ENCODE results near the gene MRC2. TPM values are rescaled to one million over a fixed set of nuclear protein-coding genes. Genes with fewer than 3 reads are reported as not detected.
A peak's percentile ranks its signal among the peaks of the same experiment; 100 is the strongest.
"Not testable (repeated sequence)": the region's sequence is repeated elsewhere in the genome, so short reads cannot be mapped to it uniquely, and the experiment has no call there.

Gene MRC2
- total and polyA plus RNA-seq, 5 experiments from 2014 or later: 0.74 to 11.0 (median 1.3) TPM

GRCh38 chr17:62596662-62597061 lies 30.8 kb upstream of the MRC2 start:
- no peak for ATAC-seq
- peaks cover 0 to 10% (median 2%) of the 10 kb centered on the region in 4 donors for H3K4me1 Mint-ChIP-seq

GRCh38 chr17:62597150-62597549 lies 30.3 kb upstream of the MRC2 start:
- POLR2A ChIA-PET: no interaction called here
- peaks cover 0 to 8% (median 0%) of the 10 kb centered on the region in 9 donors for H3K9me3 Mint-ChIP-seq
- H3K27me3 Mint-ChIP-seq: no peaks in the 10 kb centered on the region
- no peak overlapping the region for H3K4me3 Mint-ChIP-seq
- peaks cover 6 to 71% (median 42%) of the 10 kb centered on the region in 3 donors for H3K36me3 Mint-ChIP-seq
- DNase-seq (no peak), ATAC-seq (no peak)
- H3K27ac Mint-ChIP-seq: no peak overlapping the region
- peaks cover 0 to 10% (median 2%) of the 10 kb centered on the region in 4 donors for H3K4me1 Mint-ChIP-seq

More at GRCh38 chr17:62596662-62597061, 30.8 kb upstream of the MRC2 start:
- H3K9me3 Mint-ChIP-seq: peaks cover 0 to 8% (median 0%) of the 10 kb centered on the region in 9 donors
- no peak overlapping the region for H3K4me3 Mint-ChIP-seq
- no peaks in the 10 kb centered on the region for H3K27me3 Mint-ChIP-seq
- POLR2A ChIA-PET: no interaction called here
- no peak for DNase-seq
- peaks cover 6 to 71% (median 43%) of the 10 kb centered on the region in 3 donors for H3K36me3 Mint-ChIP-seq
- H3K27ac Mint-ChIP-seq: no peak overlapping the region

DNA sequence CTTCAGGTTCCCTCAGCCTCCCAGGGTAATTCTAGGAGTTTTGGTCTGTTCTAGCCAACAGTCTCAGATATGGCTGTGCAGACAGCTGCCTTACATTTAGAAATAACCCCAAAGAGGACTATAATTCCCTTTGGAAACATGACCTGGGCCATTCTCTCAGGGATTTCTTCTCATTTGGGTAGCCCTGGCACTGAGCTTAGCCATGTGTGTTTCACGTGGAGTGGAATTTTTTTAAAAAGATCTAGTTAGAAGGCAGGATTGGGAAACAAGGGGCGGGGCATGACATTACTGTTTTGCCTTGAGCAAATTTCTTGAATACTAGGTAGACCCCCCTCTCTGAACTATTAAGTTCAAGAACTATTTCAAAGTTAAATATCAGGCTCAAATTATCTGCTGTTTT lies 29.6 kb upstream of the MRC2 start:
- no peak for ATAC-seq
- Mint-ChIP-seq H3K36me3 (peaks cover 6 to 78% (median 36%) of the 10 kb centered on the region in 3 donors), H3K9me3 (peaks cover 0 to 8% (median 0%) of the 10 kb centered on the region in 9 donors), H3K4me3 (no peak overlapping the region), H3K27me3 (no peaks in the 10 kb centered on the region), H3K4me1 (peaks cover 0 to 10% (median 2%) of the 10 kb centered on the region in 4 donors), H3K27ac (peak overlapping the region in 1 of 10 donors; percentile 3)
- POLR2A ChIA-PET: no interaction called here
- DNase-seq: no peak

DNA sequence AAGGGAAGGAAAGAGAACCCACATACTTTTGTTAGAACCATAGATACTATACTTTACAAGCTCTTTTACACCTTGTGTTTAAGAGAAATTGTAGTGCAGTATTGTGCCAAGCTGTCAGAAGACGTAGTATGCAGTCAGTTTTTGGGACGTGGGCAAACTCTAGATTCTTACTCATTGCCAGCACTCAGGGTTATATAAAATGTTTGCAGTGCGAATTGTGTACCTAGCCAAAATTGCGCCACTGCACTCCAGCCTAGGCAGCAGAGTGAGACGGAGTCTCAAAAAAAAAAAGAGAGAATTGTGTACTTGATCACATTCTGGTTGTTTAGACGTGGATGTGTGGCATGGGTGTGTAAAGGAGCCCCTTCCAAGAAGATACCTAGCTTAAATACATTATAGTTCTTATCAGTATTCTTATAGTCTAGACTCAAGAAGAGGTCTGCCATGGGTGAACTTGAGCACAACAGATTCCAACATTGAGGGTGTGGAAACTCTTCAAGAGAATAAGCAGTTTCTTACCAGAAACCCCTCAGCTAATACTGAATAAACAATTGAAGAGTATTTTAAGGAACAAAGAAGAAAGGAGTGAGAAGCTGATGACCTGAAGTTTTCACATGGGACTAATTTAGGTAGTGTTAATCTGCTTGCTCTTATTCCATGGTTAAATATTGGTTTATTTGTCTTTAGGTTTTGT lies 27.4 kb upstream of the MRC2 start:
- no peak for ATAC-seq
- no peak for DNase-seq
- Mint-ChIP-seq H3K4me1 (peaks cover 0 to 10% (median 2%) of the 10 kb centered on the region in 4 donors), H3K27ac (peak overlapping the region in 3 of 10 donors; percentile 0 to 58 (median 34)), H3K4me3 (no peak overlapping the region), H3K36me3 (peaks cover 6 to 89% (median 27%) of the 10 kb centered on the region in 3 donors), H3K27me3 (no peaks in the 10 kb centered on the region), H3K9me3 (peaks cover 0 to 4% (median 0%) of the 10 kb centered on the region in 9 donors)
- POLR2A ChIA-PET: no interaction called here

- peaks cover 6 to 87% (median 25%) of the 10 kb centered on the region in 3 donors for H3K36me3 Mint-ChIP-seq
These were observed 26.7 kb upstream of the MRC2 start for GRCh38 chr17:62600805-62601204.

DNA sequence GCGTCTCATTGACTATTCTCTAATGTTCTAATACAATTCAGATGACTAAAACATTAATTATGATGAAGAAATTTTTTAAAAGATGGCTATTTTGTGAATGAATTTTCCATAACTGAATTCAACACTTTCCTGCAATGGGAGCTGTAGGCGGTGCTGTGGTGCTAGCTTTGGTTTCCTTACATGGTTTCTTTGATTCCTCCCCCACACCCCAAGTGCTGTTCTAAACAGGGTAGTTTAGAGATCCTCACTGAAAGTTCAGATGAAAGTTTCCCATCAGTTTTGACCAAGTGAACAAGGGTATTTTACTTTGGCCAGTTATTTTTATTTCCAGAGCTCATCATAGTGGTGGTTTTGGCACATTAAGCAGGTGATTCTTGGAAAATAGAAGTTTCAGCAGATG lies 26.0 kb upstream of the MRC2 start:
- no peak overlapping the region for H3K4me3 Mint-ChIP-seq
- no peaks in the 10 kb centered on the region for H3K27me3 Mint-ChIP-seq
- peaks cover 0 to 10% (median 2%) of the 10 kb centered on the region in 4 donors for H3K4me1 Mint-ChIP-seq
- ATAC-seq (no peak), DNase-seq (no peak)
- H3K36me3 Mint-ChIP-seq: peaks cover 6 to 86% (median 22%) of the 10 kb centered on the region in 3 donors
- peak overlapping the region in 2 of 10 donors; percentile 24 to 41 for H3K27ac Mint-ChIP-seq
- H3K9me3 Mint-ChIP-seq: peaks cover 0 to 4% (median 0%) of the 10 kb centered on the region in 9 donors
- POLR2A ChIA-PET: no interaction called here

More at GRCh38 chr17:62600805-62601204, 26.7 kb upstream of the MRC2 start:
- no peak overlapping the region for H3K4me3 Mint-ChIP-seq
- H3K27me3 Mint-ChIP-seq: no peaks in the 10 kb centered on the region
- H3K27ac Mint-ChIP-seq: peak overlapping the region in 2 of 10 donors; percentile 0 to 51
- DNase-seq (no peak), ATAC-seq (no peak)
- peaks cover 0 to 10% (median 2%) of the 10 kb centered on the region in 4 donors for H3K4me1 Mint-ChIP-seq
- H3K9me3 Mint-ChIP-seq: peaks cover 0 to 4% (median 0%) of the 10 kb centered on the region in 9 donors
- POLR2A ChIA-PET: no interaction called here

DNA sequence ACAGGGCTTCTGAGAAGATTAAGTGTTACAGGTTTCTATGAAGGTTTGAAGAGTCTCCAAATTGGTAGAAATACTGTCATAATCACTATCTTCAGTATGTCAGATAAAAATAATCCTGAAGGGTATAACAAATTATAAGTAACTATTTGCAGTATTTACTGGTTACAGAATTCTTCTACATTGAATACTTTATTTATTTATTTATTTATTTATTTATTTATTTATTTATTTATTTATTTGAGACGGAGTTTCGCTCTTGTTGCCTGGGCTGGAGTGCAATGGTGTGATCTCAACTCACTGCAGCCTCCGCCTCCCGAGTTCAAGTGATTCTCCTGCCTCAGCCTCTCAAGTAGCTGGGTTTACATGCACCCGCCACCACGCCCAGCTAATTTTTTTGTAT lies 23.7 kb upstream of the MRC2 start:
- Mint-ChIP-seq H3K36me3 (peaks cover 0 to 87% (median 18%) of the 10 kb centered on the region in 3 donors), H3K27ac (peak overlapping the region in 1 of 10 donors; percentile 13)
- POLR2A ChIA-PET, H3K4me1 Mint-ChIP-seq, H3K9me3 Mint-ChIP-seq, H3K4me3 Mint-ChIP-seq, ATAC-seq, H3K27me3 Mint-ChIP-seq, DNase-seq: not testable (repeated sequence)

- Mint-ChIP-seq H3K9me3 (no peaks in the 10 kb centered on the region), H3K36me3 (peaks cover 0 to 89% (median 21%) of the 10 kb centered on the region in 3 donors), H3K27ac (no peak overlapping the region), H3K4me1 (peaks cover 0 to 6% (median under 1%) of the 10 kb centered on the region in 4 donors), H3K27me3 (no peaks in the 10 kb centered on the region), H3K4me3 (no peak overlapping the region)
- POLR2A ChIA-PET: no interaction called here
- ATAC-seq (no peak), DNase-seq (no peak)
These were observed 21.9 kb upstream of the MRC2 start for GRCh38 chr17:62605588-62605987.

DNA sequence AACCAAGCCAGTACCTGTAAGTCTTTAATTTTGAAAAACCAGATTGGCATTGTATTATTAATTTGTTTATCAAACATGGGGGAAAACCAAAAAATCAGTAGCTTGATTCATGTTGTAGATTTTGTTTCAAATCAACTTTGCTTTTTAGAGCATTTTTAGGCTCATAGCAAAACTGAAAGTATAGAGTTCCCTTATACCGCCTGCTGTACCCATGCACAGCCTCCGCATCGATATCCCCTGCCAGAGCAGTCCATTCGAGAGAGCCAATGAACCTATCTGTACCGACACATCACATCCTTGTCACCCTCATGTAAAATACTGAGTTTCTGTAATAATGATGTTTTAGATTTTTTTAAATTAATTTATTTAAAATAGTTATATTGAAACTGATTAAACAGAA lies 16.2 kb upstream of the MRC2 start:
- H3K36me3 Mint-ChIP-seq: peaks cover 0 to 91% (median 17%) of the 10 kb centered on the region in 3 donors
- H3K27me3 Mint-ChIP-seq: no peaks in the 10 kb centered on the region
- H3K4me3 Mint-ChIP-seq: peak overlapping the region in 1 of 10 donors; percentile 4
- H3K27ac Mint-ChIP-seq: peak overlapping the region in 2 of 10 donors; percentile 4 to 23
- no peak for DNase-seq
- peaks cover 0 to 10% (median 2%) of the 10 kb centered on the region in 4 donors for H3K4me1 Mint-ChIP-seq
- POLR2A ChIA-PET: interaction anchor here (1.7 kb wide), 1 partner anchor 8 kb away, joined by 5 read pairs; no protein-coding TSS in a partner anchor
- ATAC-seq: no peak
- H3K9me3 Mint-ChIP-seq: no peaks in the 10 kb centered on the region

- ATAC-seq (no peak), DNase-seq (no peak)
- H3K27me3 Mint-ChIP-seq: no peaks in the 10 kb centered on the region
- peaks cover 0 to 10% (median 2%) of the 10 kb centered on the region in 4 donors for H3K4me1 Mint-ChIP-seq
- POLR2A ChIA-PET: no interaction called here
- H3K27ac Mint-ChIP-seq: no peak overlapping the region
- H3K36me3 Mint-ChIP-seq: peaks cover 0 to 87% (median 17%) of the 10 kb centered on the region in 3 donors
- no peak overlapping the region for H3K4me3 Mint-ChIP-seq
- H3K9me3 Mint-ChIP-seq: no peaks in the 10 kb centered on the region
These were observed 15.7 kb upstream of the MRC2 start for GRCh38 chr17:62611728-62612127.

- POLR2A ChIA-PET, H3K9me3 Mint-ChIP-seq, H3K27me3 Mint-ChIP-seq, DNase-seq, ATAC-seq: not testable (repeated sequence)
- Mint-ChIP-seq H3K4me3 (peak overlapping the region in 1 of 10 donors; percentile 44), H3K27ac (peak overlapping the region in 1 of 10 donors; percentile 12), H3K36me3 (peaks cover 0 to 81% (median 14%) of the 10 kb centered on the region in 3 donors), H3K4me1 (peaks cover 0 to 10% (median 2%) of the 10 kb centered on the region in 4 donors)
These were observed 15.2 kb upstream of the MRC2 start for GRCh38 chr17:62612289-62612688.

GRCh38 chr17:62613095-62613494 lies 14.4 kb upstream of the MRC2 start:
- ATAC-seq, POLR2A ChIA-PET: not testable (repeated sequence)

DNA sequence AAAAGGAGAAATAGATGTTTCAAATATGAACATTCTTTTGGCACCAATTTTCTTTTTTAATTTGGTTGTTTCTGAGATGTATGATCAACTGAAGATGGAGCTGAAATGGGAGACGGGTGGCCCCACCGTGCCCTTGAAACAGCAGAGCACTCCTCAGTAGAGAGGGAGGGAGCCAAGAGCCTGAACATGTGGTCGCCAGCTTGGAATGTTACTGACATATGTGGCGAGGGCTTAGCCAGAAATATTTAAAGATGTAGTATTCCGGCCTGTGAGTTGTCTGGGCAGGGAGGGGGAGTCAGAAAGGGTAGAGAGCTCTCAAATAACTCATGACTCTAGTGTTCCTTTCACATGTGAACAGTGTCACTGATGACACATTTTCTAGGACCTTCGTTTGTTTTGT lies 13.3 kb upstream of the MRC2 start:
- POLR2A ChIA-PET: interaction anchor here (0.7 kb wide), 1 partner anchor 126 kb away, joined by 5 read pairs; no protein-coding TSS in a partner anchor
- DNase-seq: no peak
- H3K4me3 Mint-ChIP-seq: no peak overlapping the region
- peaks cover 0 to 63% (median 11%) of the 10 kb centered on the region in 3 donors for H3K36me3 Mint-ChIP-seq
- H3K4me1 Mint-ChIP-seq: peaks cover 0 to 10% (median 2%) of the 10 kb centered on the region in 4 donors
- peak overlapping the region in 1 of 10 donors; percentile 34 for H3K27ac Mint-ChIP-seq
- no peaks in the 10 kb centered on the region for H3K9me3 Mint-ChIP-seq
- no peaks in the 10 kb centered on the region for H3K27me3 Mint-ChIP-seq
- ATAC-seq: no peak

More at GRCh38 chr17:62613095-62613494, 14.4 kb upstream of the MRC2 start:
- H3K4me1 Mint-ChIP-seq, H3K4me3 Mint-ChIP-seq, H3K27me3 Mint-ChIP-seq, DNase-seq, H3K27ac Mint-ChIP-seq, H3K9me3 Mint-ChIP-seq: not testable (repeated sequence)
- peaks cover 0 to 73% (median 11%) of the 10 kb centered on the region in 3 donors for H3K36me3 Mint-ChIP-seq

Data from naive thymus-derived CD8-positive, alpha-beta T cell (primary cell).